Gastroesophageal sphincter (tissue), 4 donors: ENCODE measurements around the gene CNOT6L. TPM values are rescaled to one million over a fixed set of nuclear protein-coding genes. Genes with fewer than 3 reads are reported as not detected.

Source experiments
- ATAC-seq: fragments of 150-250 bp; one replicate; pipeline ENCODE4 v1.9.1; 2016; ENCODE audit warnings: mild to moderate bottlenecking, moderate library complexity
- H3K27ac ChIP-seq, 4 donors: fragments of 200-600 bp; sonication (generic) in 3 of 4; 1 replicate in 3 of 4; 2 replicates in 1 of 4; pipeline ENCODE4 v1.5.1; 2016 to 2019
- H3K27me3 ChIP-seq: fragments of 200-600 bp; sonication (generic); one replicate; pipeline ENCODE4 v1.5.1; 2019
- H3K36me3 ChIP-seq, 2 donors: fragments of 200-600 bp; sonication (generic); one replicate each; pipeline ENCODE4 v1.5.1; 2019; ENCODE audit warnings: control low read depth in 1 of 2
- H3K4me1 ChIP-seq, 3 donors: fragments of 200-600 bp; sonication (generic); 1 replicate in 2 of 3; 2 replicates in 1 of 3; pipeline ENCODE4 v1.5.1; 2016 to 2019; ENCODE audit warnings: control low read depth in 2 of 3
- H3K4me3 ChIP-seq, 2 donors: fragments of 200-600 bp; sonication (generic); one replicate each; pipeline ENCODE4 v1.5.1; 2019; ENCODE audit warnings: mild to moderate bottlenecking in 1 of 2, moderate library complexity in 1 of 2
- H3K9me3 ChIP-seq, 3 donors: fragments of 200-600 bp; sonication (generic); one replicate each; pipeline ENCODE4 v1.5.1; 2017 to 2019; ENCODE audit warnings: control low read depth in 2 of 3
- CTCF ChIP-seq, 4 experiments: fragments of 200-600 bp in 2 of 4; fragments of 450-650 bp in 2 of 4; sonication (generic) in 1 of 4; IDR thresholded peaks; one replicate each; pipeline ENCODE4 v1.5.1; 2017 to 2019; ENCODE audit warnings: antibody characterized with exemption in 4 of 4, mild to moderate bottlenecking in 2 of 4, moderate library complexity in 2 of 4
- EP300 ChIP-seq: sonication (generic); formaldehyde crosslinking; IDR thresholded peaks from one replicate; pipeline ENCODE4 v1.6.1; 2017; ENCODE audit warnings: antibody characterized with exemption, mild to moderate bottlenecking
- POLR2A ChIP-seq, 2 donors: fragments of 450-650 bp; IDR thresholded peaks; one replicate each; pipeline ENCODE4 v1.6.1; 2017; ENCODE audit warnings: antibody characterized with exemption in 2 of 2, mild to moderate bottlenecking in 2 of 2, moderate library complexity in 1 of 2
- POLR2AphosphoS5 ChIP-seq: sonication (generic); formaldehyde crosslinking; IDR thresholded peaks from one replicate; pipeline ENCODE4 v1.6.1; 2017; ENCODE audit warnings: antibody characterized with exemption
- WGBS, 2 donors: methylation state at CpG; one replicate each; pipeline ENCODE4 v1.1.5; 2018; ENCODE audit warnings: low coverage in 1 of 2; 5-methylcytosine and 5-hydroxymethylcytosine counted together
- small RNA-seq, 4 donors: library from RNA; depleted of rRNA; stranded (forward); fragments of <200 nt; gene quantifications; one replicate each; pipeline ENCODE3, GENCODE V24; 2016
- total RNA-seq, 4 donors: library from RNA; depleted of rRNA; stranded (reverse); fragments of >200 nt; gene quantifications; one replicate each; pipeline ENCODE4 v1.1.0, GENCODE V29; 2016

Gene CNOT6L
- total RNA-seq, 4 donors from 2014 or later, result 21.0 to 24.8 (median 22.3) TPM

GRCh38 chr4:77676842-77677241 is 142.3 kb downstream of the CNOT6L start:
- no peaks in the 10 kb centered on the region for H3K36me3 ChIP-seq
- ATAC-seq, result no peak
- H3K4me1 ChIP-seq, result no peaks in the 10 kb centered on the region
- no peaks in the 10 kb centered on the region for H3K27me3 ChIP-seq
- 78% methylated on average over 3 of the region's 3 CpGs for WGBS, 2 donors
- H3K27ac ChIP-seq, result no peak overlapping the region
- no peaks in the 10 kb centered on the region for H3K9me3 ChIP-seq
- no peak overlapping the region for H3K4me3 ChIP-seq
- TF ChIP-seq EP300, result no peak
- TF ChIP-seq POLR2A (IDR thresholded peaks at IDR 0.05), result no peak
- no peak for TF ChIP-seq POLR2AphosphoS5
- no peak for TF ChIP-seq CTCF (IDR thresholded peaks at IDR 0.05)

- 87% methylated on average over 4 of the region's 4 CpGs for WGBS, 2 donors
Measured at GRCh38 chr4:77671051-77671450, 148.1 kb downstream of the CNOT6L start.

GRCh38 chr4:77669946-77670590 is 149.1 kb downstream of the CNOT6L start:
- no peak overlapping the region for H3K4me3 ChIP-seq

More at GRCh38 chr4:77671051-77671450, 148.1 kb downstream of the CNOT6L start:
- Histone ChIP-seq H3K9me3 (no peaks in the 10 kb centered on the region), H3K36me3 (no peaks in the 10 kb centered on the region), H3K4me1 (no peaks in the 10 kb centered on the region), H3K27me3 (no peaks in the 10 kb centered on the region), H3K4me3 (no peak overlapping the region), H3K27ac (no peak overlapping the region)
- ATAC-seq, result no peak
- TF ChIP-seq CTCF (IDR thresholded peaks at IDR 0.05), result no peak
- no peak for TF ChIP-seq POLR2AphosphoS5
- TF ChIP-seq EP300, result no peak
- no peak for TF ChIP-seq POLR2A (IDR thresholded peaks at IDR 0.05)

GRCh38 chr4:77665381-77666069 is 153.6 kb downstream of the CNOT6L start:
- H3K27me3 ChIP-seq, result no peaks in the 10 kb centered on the region
- no peak for TF ChIP-seq POLR2A (IDR thresholded peaks at IDR 0.05)
- no peak overlapping the region for H3K27ac ChIP-seq
- H3K9me3 ChIP-seq, result no peaks in the 10 kb centered on the region
- WGBS, 2 donors, result 97 to 100% methylated on average over 2 to 4 of the region's 4 CpGs
- no peak overlapping the region for H3K4me3 ChIP-seq
- H3K36me3 ChIP-seq, result no peaks in the 10 kb centered on the region
- H3K4me1 ChIP-seq, result no peaks in the 10 kb centered on the region
- no peak for ATAC-seq

More at GRCh38 chr4:77669946-77670590, 149.1 kb downstream of the CNOT6L start:
- no peaks in the 10 kb centered on the region for H3K9me3 ChIP-seq
- H3K27ac ChIP-seq, result no peak overlapping the region
- 84 to 87% methylated on average over 6 to 7 of the region's 7 CpGs for WGBS, 2 donors
- no peak for ATAC-seq
- H3K4me1 ChIP-seq, result no peaks in the 10 kb centered on the region
- no peaks in the 10 kb centered on the region for H3K27me3 ChIP-seq
- no peaks in the 10 kb centered on the region for H3K36me3 ChIP-seq
- TF ChIP-seq POLR2A (IDR thresholded peaks at IDR 0.05) (no peak), POLR2AphosphoS5 (no peak), CTCF (IDR thresholded peaks at IDR 0.05) (no peak), EP300 (no peak)

Small RNA genes lying within 50 kb of the gene (small RNA-seq; reads per million reads assigned to genes)
- gene AC112225.1, result 0 reads per million in 4 donors
- 0 reads per million in 4 donors for gene RF00612

Other genes starting within 250 kb of the CNOT6L start
- not detected for gene CXCL13, start 213.5 kb downstream of the CNOT6L start, total RNA-seq
- 10 to 100 TPM; 17.1 to 25.6 (median 20.4) TPM for gene MRPL1, start 43.5 kb upstream of the CNOT6L start, total RNA-seq
- 10 to 100 TPM in 1 of 4 donors, 1 to 10 TPM in 3; 3.4 to 11.7 (median 4.2) TPM for gene FRAS1, start 238.0 kb upstream of the CNOT6L start, total RNA-seq